ENCODE measurements around the gene HOXD11. TPM values are rescaled to one million over a fixed set of nuclear protein-coding genes. Genes with fewer than 3 reads are reported as not detected.

The HOXD11 gene
- total and polyA plus RNA-seq, 2 donors (not counting 3 experiments of a cell fraction or from before 2014, with no cell fraction given): not detected

GRCh38 chr2:176148751-176149421 lies 41.8 kb downstream of the HOXD11 start:
- BruUV-seq (replicated peaks): no TSS peak

More at GRCh38 chr2:176148751-176149421, 41.8 kb downstream of the HOXD11 start:
- dilution Hi-C loops (cut with MboI; ENCODE audit: extremely low pct_ligation_motif_present, low sequenced_read_pairs) (loop anchor here (25.0 kb wide), 1 partner anchor 488 kb away; no protein-coding TSS in a partner anchor), intact Hi-C loops (cut with micrococcal nuclease) (no loop called here)
- no peaks in the 10 kb centered on the region for H3K9me1 ChIP-seq (replicated peaks; ENCODE audit: control insufficient read depth, extremely low read depth, insufficient read depth, low read length)
- H3K9me3 ChIP-seq (replicated peaks; ENCODE audit: control insufficient read depth, insufficient read depth, low read length): no peaks in the 10 kb centered on the region
- H3K27ac ChIP-seq (ENCODE audit: insufficient read depth, low read depth, low read length): no peak overlapping the region
- DNase-seq (ENCODE audit: low read depth, low spot score): no peak
- H3K4me2 ChIP-seq (ENCODE audit: insufficient read depth, low read length): no peak overlapping the region
- no peaks in the 10 kb centered on the region for H3K4me1 ChIP-seq (ENCODE audit: control insufficient read depth, extremely low read depth, insufficient read depth, low read length)
- no peak overlapping the region for H2AFZ ChIP-seq (ENCODE audit: low read depth, low read length)
- peaks cover 2 to 15% of the 10 kb centered on the region in 2 experiments for H3K36me3 ChIP-seq (ENCODE audit: control insufficient read depth in 2 of 2, extremely low read depth in 1 of 2, insufficient read depth in 2 of 2, low read length in 2 of 2)
- no peak overlapping the region for H3K9ac ChIP-seq (replicated peaks; ENCODE audit: extremely low read depth, insufficient read depth, low read length)
- no peaks in the 10 kb centered on the region for H4K20me1 ChIP-seq (replicated peaks; ENCODE audit: control insufficient read depth, extremely low read depth, insufficient read depth, low read length)
- peaks cover 40% of the 10 kb centered on the region for H3K79me2 ChIP-seq (ENCODE audit: control insufficient read depth, insufficient read depth, low read length)
- ChIA-PET POLR2A (no interaction called here), CTCF (interaction anchor here (1.5 to 3.0 kb wide), 2 partner anchors 306 to 405 kb away, joined by 7 to 11 read pairs; no protein-coding TSS in a partner anchor)
- H3K4me3 ChIP-seq (replicated peaks in 1 of 3; ENCODE audit: insufficient read depth in 1 of 3, low read depth in 1 of 3, low read length in 3 of 3): no peak overlapping the region
- no peak for FAIRE-seq
- H3K27me3 ChIP-seq (ENCODE audit: control insufficient read depth in 2 of 2, insufficient read depth in 2 of 2, low read length in 2 of 2): no peaks in the 10 kb centered on the region
- TF ChIP-seq POLR2A (IDR thresholded peaks at IDR 0.05; ENCODE audit: low read depth, low read length) (no peak), FOS (IDR thresholded peaks at IDR 0.05; ENCODE audit: borderline replicate concordance, insufficient read depth, low read length) (no peak), JUN (IDR thresholded peaks at IDR 0.05; ENCODE audit: borderline replicate concordance, insufficient read depth, insufficient read length, low read depth) (no peak), MAX (IDR thresholded peaks at IDR 0.05; ENCODE audit: insufficient read depth, insufficient read length) (no peak), GATA2 (IDR thresholded peaks at IDR 0.05; ENCODE audit: insufficient read depth, insufficient read length, low read depth, low read length) (no peak), POLR2AphosphoS5 (IDR thresholded peaks at IDR 0.05; ENCODE audit: insufficient read depth, low read depth, low read length) (no peak), EZH2 (IDR thresholded peaks at IDR 0.05; ENCODE audit: borderline replicate concordance, low read depth, low read length, severe bottlenecking) (no peak), CTCF (IDR thresholded peaks at IDR 0.05; ENCODE audit: extremely low read depth in 1 of 2, insufficient read depth in 1 of 2, low read depth in 1 of 2, low read length in 2 of 2) (no peak), MYC (IDR thresholded peaks at IDR 0.05; ENCODE audit: low read depth, low read length) (no peak)

Measured in endothelial cell of umbilical vein (primary cell).